HG03460 (cell line): Measurements from ENCODE around the gene ATP8A1.

Source experiments
- ATAC-seq: cut with Tn5 transposase; IDR thresholded peaks from one replicate; pipeline ENCODE4 v1.9.1; 2021; ENCODE audit not compliant: unreplicated experiment

ATP8A1 gene

DNA sequence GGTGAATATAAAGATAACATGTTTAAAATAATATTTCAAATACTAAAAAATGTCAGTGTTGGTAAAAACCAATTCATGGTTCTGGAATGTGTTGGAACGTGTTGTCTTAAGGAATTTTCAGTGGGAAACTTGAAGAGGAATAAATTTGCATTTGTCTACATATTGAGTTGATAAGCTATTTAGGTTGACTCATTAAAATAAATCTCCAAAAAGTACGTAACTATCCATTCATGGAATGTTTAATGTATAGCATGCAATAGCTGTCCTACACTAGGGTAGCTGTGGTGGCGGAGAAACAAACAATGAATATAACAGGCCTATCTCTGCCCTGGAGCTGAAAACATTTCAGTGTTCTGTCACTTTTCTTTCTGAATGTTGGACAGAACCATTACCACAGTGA is 239.4 kb downstream of the ATP8A1 start:
- ATAC-seq = no peak

DNA sequence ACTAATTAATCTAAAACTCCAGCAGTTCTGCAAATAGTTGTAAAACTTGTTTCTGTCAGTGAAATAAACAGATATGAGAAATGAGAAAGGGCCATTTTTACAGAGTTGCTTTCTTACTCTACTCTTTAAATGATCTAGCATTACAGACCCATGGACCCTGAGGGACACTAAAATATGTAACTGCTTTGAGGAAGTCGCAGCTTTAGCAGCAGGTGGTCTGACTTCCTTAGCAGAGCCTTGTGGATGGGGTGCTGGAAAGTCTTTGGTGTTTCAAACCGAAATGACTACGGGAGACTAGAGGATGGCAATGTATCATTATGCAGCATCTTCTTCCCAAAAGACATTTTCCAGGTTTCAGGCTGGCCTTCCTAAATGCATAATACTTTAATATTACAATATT is 240.9 kb downstream of the ATP8A1 start:
- ATAC-seq = no peak

- ATAC-seq = no peak
Measured at GRCh38 chr4:42415281-42415680, 241.6 kb downstream of the ATP8A1 start.

DNA sequence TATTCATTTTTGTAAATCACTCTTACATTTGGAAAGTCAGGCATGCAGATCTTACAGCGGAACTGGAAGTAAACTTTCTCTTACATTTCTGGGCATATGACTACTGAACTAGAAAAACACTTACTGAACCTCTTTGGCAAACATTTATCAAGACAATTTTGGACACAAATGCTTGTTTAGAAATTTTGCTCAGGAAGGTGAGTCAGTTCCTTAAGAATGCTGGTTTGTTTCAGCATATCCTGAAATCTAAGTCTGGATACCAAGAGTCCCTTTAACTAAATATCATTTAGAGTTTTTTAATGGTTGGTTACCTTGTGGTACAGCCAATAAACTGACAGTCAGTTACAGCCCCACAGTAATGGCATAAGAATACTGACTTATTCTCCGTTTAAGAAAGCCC is 244.7 kb downstream of the ATP8A1 start:
- ATAC-seq = no peak

DNA sequence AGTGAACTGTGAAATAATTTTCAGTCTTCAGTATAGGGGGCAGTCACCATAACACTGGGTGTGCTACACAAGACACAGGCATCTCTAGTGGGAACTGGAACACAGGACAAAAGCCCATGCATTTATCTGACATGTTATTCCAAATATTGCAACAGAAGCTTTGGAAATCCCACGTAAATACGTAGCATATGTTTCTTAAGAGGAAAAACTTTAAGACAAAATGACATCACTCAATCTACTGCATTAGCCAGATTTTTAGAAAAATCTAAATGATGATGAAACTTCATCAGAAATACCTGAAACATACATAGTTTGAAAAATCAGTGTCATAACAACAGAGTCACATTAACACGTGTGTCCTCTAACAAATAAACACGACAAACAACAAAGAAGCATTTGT is 245.1 kb downstream of the ATP8A1 start:
- no peak for ATAC-seq

DNA sequence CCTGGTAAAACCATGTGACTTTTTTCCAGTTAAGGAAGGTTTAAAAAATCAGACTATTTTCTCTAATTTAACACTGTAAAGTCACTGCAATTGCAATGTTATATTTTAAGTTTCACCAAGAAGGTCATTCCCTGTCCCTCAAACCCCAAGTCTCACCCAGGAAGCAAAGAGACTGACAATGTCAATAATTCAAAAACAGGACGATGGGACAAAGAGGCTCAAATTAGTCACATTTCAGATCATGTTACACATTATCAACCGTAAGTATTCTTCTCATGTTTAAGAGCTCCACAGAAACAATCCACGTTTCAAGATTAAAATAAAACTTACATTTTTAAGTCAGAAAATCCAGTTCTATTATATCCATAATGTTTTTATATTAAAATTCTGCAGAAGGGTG is 246.5 kb downstream of the ATP8A1 start:
- ATAC-seq = no peak

DNA sequence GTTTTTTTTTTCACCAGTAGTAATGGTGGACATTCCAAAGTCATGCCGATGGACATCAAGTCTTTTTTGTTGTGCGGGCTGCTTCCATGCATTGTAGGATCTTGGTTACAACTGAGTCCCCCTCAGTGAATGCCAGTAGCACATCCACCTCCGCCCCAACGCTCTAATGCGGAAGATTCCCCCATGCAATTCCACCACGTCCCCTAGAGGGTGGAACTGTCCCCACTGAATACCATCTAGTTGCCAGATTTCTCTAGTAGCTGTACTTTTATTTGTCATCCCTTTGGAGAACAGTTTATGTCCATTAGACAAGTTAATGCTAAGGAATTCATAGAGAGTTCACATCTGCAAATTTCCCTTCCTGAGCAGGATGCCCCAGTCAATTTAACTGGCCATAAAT is 252.9 kb downstream of the ATP8A1 start:
- ATAC-seq = no peak

DNA sequence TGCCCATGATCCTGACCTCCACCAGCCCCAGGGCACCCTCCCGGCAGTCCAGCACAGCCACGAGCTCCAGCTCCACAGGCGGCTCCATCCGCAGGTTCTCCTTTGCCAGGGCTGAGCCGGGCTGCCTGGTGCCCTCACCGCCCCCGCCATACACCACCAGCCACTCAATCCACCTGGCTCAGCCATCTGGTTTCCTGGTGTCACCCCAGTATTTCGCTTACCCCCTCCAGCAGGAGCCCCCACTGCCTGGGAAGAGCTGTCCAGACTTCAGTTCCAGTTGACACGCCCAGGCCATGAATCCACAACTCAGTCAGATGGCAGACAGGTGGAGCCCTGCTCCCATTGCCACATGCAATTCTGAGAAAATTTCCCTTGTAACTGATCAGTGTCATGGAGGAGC is 255.7 kb downstream of the ATP8A1 start:
- ATAC-seq = no peak

- ATAC-seq = no peak
Measured at GRCh38 chr4:42399393-42399792, 257.5 kb downstream of the ATP8A1 start.

- no peak for ATAC-seq
Measured at GRCh38 chr4:42398871-42399331, 258.0 kb downstream of the ATP8A1 start.

DNA sequence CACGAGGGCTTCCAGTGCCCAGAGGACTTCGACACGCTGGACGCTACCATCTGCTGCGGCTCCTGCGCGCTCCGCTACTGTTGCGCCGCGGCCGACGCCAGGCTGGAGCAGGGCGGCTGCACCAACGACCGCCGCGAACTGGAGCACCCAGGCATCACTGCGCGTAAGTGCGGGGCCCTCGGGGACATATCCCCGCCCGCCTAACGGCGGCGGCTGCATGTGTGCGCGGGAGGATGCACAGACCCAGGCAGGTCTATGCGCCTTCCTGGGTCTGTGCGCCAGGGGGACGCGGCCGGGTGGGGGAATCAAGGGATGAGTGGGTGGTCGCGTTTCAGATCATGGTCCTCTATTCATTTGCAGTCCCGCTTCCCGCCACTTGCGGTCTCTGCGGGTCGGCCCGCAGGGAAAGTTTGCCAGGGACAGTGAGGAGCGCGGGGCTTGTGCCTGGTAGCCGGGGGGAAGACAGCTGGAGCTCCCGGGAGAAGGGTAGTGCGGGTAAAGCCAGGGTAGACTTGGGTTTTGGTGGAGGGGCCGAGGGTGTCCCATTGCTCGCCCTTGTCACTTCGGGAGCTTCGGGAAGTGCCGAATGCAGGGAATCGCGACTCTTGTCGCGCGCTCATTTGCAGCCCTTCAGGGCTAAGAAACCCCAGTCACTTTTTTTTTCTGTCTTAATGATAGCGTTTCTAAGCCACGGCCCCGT is 258.6 kb downstream of the ATP8A1 start:
- no peak for ATAC-seq

DNA sequence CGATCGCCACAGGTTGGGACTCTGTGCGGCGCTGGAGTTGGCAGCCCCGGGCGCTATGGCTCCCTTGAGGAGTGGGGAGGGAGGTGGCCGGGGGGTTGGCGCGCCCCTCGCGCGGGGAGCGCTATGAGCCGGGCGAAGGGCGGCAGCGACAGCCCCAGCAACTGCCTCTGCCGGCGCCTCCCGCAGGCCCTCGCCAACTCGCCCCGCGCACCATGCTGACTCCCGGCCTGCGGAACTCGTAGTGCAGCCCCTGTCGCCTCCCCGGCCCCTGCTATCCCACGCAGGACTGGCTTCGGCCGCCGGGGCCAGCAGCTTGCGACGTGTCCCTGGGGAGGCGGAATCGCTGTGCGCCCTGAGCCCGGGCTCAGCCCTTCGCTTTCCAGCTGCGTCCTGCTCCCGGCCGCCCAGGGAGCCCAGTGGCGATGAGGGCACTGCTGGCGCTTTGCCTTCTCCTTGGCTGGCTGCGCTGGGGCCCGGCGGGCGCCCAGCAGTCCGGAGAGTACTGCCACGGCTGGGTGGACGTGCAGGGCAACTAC is 259.2 kb downstream of the ATP8A1 start:
- no peak for ATAC-seq

DNA sequence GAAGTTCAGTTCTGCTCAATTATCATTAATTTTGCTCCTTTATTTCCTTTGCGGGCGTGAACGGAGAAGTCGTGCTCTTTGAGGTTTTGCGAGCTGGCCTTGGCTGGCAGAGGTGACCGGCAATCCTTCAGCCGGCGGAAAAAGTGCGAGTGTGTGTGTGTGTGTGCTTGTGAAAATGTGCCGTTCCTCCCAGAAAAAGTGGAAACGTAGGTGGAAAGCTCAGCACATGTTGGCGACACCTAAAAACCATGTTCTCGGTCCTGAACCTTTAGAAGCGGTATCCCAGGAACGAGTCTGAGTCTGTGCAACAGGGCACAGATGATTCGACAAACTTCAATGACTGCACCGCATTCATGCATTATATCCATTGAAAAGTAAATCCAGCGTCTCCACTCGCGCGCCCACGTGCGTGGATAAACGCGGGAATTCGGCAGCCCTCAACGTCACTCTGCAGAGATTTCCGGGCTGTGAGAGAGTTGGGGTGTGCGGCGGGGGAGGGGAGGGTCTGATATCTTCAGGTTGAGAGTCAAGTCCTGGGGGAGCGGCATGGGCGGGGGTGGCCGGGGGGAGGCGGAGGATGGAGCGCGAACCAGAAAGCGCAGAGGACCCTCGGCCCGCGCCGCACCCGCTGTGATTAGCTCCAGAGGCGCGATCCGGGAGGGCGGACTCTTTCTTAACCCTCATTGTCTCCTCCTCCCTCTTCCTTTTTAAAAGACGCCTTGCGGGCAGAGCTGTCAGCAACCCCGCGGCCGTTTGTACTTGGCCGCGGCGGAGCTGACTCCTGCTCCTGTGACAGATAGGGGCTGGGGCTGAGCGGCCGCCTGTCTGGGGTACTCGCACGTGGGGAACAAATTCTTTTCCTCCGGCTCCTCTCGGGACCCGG is 259.9 kb downstream of the ATP8A1 start, which contains the start of gene SHISA3:
Gene SHISA3 (plus strand): TSS at position 737 of the 883 bp plus-strand sequence. CDS start 569 bp downstream, outside the sequence.
- ATAC-seq = no peak

GRCh38 chr4:42396361-42396751 is 260.5 kb downstream of the ATP8A1 start:
- ATAC-seq = no peak

GRCh38 chr4:42395595-42395994 is 261.3 kb downstream of the ATP8A1 start:
- no peak for ATAC-seq

DNA sequence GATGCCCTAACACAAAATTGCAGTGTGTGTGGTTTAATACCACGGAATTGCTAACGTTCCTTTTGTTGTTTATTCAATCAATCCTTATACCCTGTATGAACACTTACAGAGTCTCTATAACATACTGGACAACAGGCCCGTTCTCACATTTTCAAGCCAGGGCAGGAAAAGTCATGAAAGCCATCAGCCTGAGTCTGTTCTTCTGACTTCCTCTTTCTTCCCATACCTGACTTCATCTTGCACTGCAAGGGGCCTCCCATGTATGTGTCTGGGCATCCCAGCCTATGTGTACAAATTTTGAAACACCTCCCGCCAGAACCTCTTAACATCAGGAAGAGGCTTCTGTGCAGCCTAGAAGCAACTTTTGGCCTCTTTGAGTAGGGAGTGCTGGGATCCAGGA is 264.5 kb downstream of the ATP8A1 start:
- ATAC-seq = no peak

DNA sequence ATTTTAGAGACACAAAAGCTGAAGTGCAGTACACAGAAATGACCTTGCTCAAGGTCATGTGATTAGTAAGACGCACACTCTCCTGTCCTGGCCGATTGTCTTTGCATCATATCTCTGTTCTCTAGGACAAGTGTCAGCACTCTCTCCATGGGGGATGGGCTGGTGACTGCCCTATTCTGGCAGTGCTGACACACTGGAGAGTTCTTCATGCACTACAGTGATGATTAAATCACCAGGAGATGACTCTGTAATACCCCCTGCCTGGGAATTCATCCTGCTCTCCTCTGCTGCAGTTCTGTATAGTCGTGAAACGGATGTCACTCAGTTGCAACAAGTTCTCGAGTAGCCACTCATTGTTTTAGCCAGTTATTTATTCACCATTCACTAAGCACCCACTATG is 264.9 kb downstream of the ATP8A1 start:
- no peak for ATAC-seq

GRCh38 chr4:42391355-42391664 is 265.6 kb downstream of the ATP8A1 start:
- ATAC-seq = no peak

GRCh38 chr4:42390622-42391354 is 266.1 kb downstream of the ATP8A1 start:
- no peak for ATAC-seq

DNA sequence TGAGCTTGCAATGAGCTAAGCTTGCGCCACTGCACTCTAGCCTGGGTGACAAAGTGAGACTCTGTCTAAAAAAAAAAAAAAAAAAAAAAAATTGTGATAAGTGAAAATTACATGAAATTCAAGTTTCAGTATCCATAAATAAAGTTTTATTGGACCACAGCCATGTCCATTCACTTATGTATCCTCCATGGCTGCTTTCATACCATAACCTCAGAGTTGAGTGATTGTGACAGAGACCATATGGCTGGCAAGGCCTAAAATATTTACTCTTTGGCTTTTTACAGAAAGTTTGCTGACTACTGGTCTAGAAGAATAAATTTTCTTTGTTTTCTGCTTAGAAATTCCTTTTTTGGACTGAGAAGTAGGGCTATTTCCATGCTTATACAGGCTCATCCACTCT is 271.4 kb downstream of the ATP8A1 start:
- no peak for ATAC-seq

DNA sequence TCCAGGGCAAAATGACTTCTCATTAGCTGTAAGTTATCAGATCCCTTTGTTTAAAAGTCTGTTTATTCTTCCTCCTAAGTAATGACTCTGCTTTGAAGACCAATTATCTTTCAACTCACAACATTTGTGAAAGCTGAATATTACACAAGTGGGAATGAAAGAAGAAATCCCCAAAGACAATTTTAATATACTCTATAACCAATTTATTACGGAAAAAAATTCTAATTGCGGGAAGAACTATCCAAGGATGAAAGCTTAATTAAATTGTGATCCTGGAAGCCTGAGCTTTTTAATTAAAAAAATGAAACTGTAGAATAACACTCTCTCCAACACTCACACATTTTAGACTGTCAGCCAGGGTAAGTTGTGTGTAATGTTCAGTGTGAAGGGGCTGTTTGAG is 275.2 kb downstream of the ATP8A1 start:
- ATAC-seq = no peak
